Neutrophil (primary cell): ENCODE data around the gene OR5K4.

ENCODE experiments used
- H3K27ac ChIP-seq: fragments of 200-600 bp; sonication (generic); 2 replicates; pipeline ENCODE4 v1.5.1; 2016; ENCODE audit warnings: mild to moderate bottlenecking, moderate library complexity
- H3K27me3 ChIP-seq: fragments of 200-600 bp; sonication (generic); 2 replicates; pipeline ENCODE4 v1.6.0; 2016; ENCODE audit warnings: mild to moderate bottlenecking
- H3K36me3 ChIP-seq: fragments of 200-600 bp; sonication (generic); 2 replicates; pipeline ENCODE4 v1.5.1; 2017
- H3K4me1 ChIP-seq, 2 experiments: fragments of 200-600 bp in 1 of 2; sonication (generic) in 1 of 2; 1 replicate in 1 of 2; 2 replicates in 1 of 2; pipeline versions ENCODE4 v1.5.1 to v1.6.1; 2013 to 2016; ENCODE audit warnings: low read depth in 1 of 2, low read length in 1 of 2, mild to moderate bottlenecking in 1 of 2, moderate library complexity in 1 of 2; ENCODE audit not compliant: control insufficient read depth in 1 of 2, insufficient read depth in 1 of 2
- H3K4me3 ChIP-seq, 2 experiments: fragments of 200-600 bp in 1 of 2; sonication (generic) in 1 of 2; 1 replicate in 1 of 2; 2 replicates in 1 of 2; pipeline ENCODE4 v1.5.1; 2013 to 2016; ENCODE audit warnings: low read depth in 1 of 2, low read length in 1 of 2, mild to moderate bottlenecking in 1 of 2, moderate library complexity in 1 of 2
- H3K9me3 ChIP-seq: fragments of 200-600 bp; sonication (generic); 2 replicates; pipeline ENCODE4 v1.5.1; 2016
- TF ChIP-seq, protein P1 (sequence below): fragments of 200-600 bp; sonication (generic); IDR thresholded peaks from 2 replicates; pipeline ENCODE4 v1.5.1; 2016; ENCODE audit warnings: antibody characterized with exemption

The OR5K4 gene

DNA sequence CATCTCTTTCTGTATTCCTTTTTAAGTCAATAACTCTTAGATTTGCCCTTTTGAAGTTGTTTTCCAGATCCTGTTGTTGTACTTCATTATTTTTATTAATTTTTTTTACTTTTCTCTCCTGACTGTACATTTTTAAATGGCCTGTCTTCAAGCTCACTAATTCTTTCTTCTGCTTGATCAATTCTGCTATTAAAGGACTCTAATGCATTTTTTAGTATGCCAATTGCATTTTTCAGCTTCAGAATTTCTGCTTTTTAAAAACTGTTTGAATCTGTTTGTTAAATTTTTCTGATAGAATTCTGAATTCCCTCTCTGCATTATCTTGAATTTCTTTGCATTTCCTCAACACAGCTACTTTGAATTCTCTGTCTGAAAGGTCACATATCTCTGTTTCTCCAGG is 5.6 kb downstream of the OR5K4 start:
- TF ChIP-seq, protein P1, sequence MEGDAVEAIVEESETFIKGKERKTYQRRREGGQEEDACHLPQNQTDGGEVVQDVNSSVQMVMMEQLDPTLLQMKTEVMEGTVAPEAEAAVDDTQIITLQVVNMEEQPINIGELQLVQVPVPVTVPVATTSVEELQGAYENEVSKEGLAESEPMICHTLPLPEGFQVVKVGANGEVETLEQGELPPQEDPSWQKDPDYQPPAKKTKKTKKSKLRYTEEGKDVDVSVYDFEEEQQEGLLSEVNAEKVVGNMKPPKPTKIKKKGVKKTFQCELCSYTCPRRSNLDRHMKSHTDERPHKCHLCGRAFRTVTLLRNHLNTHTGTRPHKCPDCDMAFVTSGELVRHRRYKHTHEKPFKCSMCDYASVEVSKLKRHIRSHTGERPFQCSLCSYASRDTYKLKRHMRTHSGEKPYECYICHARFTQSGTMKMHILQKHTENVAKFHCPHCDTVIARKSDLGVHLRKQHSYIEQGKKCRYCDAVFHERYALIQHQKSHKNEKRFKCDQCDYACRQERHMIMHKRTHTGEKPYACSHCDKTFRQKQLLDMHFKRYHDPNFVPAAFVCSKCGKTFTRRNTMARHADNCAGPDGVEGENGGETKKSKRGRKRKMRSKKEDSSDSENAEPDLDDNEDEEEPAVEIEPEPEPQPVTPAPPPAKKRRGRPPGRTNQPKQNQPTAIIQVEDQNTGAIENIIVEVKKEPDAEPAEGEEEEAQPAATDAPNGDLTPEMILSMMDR = no peak
- Histone ChIP-seq H3K27me3 (no peaks in the 10 kb centered on the region), H3K27ac (no peak overlapping the region), H3K36me3 (no peaks in the 10 kb centered on the region), H3K9me3 (no peaks in the 10 kb centered on the region), H3K4me3 (no peak overlapping the region), H3K4me1 (no peaks in the 10 kb centered on the region)

DNA sequence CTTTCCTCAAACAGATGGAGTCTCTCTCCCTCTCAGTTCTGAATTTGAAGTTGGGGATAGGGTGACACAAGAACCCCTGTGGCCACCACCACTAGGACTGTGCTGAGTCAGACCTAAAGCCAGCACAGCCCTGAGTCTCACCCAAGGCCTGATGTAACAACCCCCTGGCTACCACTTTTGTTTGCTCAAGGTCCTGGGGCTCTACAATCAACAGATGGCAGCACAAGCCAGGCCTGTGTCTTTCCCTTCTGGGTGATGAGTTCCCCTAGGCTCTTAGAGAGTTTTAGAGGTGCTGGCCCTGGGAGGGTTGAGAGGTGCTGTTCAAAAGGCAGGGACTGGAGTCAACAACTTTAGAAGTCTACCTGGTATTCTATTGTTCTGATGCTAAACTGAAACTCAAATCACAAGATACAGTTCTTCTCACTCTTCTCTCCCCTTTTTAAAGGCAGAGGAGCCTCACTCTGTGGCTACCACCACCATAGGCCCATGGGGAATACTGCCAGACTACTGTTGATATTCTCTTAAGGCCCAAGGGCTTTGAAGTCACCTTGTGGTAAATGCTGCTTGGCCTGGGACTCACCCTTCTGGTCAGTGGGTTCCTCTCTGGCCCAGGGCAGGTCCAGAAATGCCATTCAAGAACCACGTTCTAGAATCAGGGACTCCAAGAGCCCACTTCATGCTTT is 6.5 kb downstream of the OR5K4 start:
- TF ChIP-seq, protein P1 = no peak
- no peaks in the 10 kb centered on the region for H3K4me1 ChIP-seq
- H3K9me3 ChIP-seq = no peaks in the 10 kb centered on the region
- H3K27ac ChIP-seq = no peak overlapping the region
- no peak overlapping the region for H3K4me3 ChIP-seq
- H3K36me3 ChIP-seq = no peaks in the 10 kb centered on the region
- no peaks in the 10 kb centered on the region for H3K27me3 ChIP-seq

DNA sequence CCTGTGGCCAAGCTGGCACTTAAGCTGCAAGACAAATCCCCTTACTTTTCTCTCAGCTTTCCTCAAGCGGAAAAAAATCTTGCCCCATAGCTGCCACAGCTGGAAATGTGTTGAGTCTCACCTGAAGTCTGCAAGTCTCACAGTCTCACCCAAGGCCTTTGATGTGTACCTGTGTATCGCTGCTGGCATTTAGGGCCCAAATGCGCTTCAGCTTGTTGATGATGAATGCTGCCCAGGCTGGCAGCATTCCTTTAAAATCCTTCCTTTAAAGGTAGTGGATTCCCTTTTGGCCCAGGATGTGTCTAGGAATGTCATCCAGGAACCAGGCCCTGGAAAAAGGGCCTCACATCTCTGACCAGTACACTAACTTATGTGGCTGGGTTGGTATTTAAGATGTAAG is 7.0 kb downstream of the OR5K4 start:
- no peaks in the 10 kb centered on the region for H3K4me1 ChIP-seq
- H3K4me3 ChIP-seq = no peak overlapping the region
- H3K9me3 ChIP-seq = no peaks in the 10 kb centered on the region
- no peak overlapping the region for H3K27ac ChIP-seq
- H3K27me3 ChIP-seq = no peaks in the 10 kb centered on the region
- H3K36me3 ChIP-seq = no peaks in the 10 kb centered on the region
- TF ChIP-seq, protein P1 = no peak

DNA sequence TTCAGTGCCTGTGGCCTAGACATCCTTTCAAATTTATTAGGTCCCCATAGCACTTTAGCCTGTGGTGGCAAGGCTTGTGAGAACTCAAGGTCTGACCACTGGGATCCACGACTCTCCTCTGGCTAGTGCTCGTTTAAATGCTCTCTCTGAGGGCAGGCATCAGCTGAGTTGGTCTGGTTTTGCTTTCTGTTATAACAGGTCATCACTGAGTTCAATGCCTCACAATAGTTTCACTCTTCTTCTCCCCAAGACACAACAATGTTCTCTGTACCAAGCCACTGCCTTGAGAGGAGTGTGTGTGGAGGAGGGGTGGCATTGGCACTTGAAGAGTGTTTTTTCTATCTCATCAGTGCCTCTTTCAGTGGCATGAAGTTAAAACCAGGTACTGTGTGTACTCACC is 7.6 kb downstream of the OR5K4 start:
- Histone ChIP-seq H3K4me3 (no peak overlapping the region), H3K9me3 (no peaks in the 10 kb centered on the region), H3K4me1 (no peaks in the 10 kb centered on the region), H3K36me3 (no peaks in the 10 kb centered on the region), H3K27ac (no peak overlapping the region), H3K27me3 (no peaks in the 10 kb centered on the region)
- TF ChIP-seq, protein P1 = no peak

DNA sequence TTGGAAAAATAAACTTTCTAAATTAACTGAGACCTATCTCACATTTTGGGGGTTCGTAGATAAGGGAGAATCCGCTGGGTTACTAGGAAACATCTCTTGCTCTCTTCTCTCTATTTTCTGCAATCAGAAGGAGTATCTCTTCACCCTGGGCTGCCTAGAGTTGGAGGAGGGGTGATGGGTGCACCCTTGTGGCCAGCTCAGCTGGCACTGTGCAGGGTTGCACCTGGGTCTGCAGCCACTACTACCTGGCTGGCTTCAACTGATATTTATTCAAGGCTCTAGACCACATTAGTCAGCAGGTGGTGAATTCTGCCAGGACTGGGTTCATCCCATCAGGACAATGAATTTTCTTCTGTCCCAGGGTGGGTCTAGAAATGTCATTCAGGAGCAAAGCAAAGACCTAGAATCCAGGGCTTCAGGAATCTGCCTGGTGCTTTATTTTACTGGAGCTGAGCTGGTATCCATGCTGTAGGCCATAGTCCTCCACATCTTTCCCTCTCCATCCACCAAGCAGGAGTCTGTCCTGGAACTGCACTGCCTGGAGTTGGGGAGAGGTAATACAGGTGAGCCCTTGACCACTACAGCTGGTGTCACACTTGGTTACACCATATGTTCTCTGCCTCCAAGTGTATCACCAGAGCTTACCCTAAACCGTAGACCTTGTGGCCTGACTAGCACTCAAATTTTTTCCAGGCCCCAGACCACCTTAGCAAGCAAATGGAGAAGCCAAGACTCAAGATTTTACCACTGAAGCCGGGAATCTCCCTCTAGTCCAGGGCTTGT is 14.0 kb downstream of the OR5K4 start:
- TF ChIP-seq, protein P1 = no peak
- no peaks in the 10 kb centered on the region for H3K36me3 ChIP-seq

More for the DNA sequence above, 14.0 kb downstream of the OR5K4 start:
- H3K9me3 ChIP-seq = no peaks in the 10 kb centered on the region
- H3K4me3 ChIP-seq = no peak overlapping the region
- H3K27me3 ChIP-seq = no peaks in the 10 kb centered on the region
- H3K27ac ChIP-seq = no peak overlapping the region
- no peaks in the 10 kb centered on the region for H3K4me1 ChIP-seq
